Effector memory CD8-positive, alpha-beta T cell (primary cell): ENCODE results near the gene SH3BP4.

Experiments used
- ATAC-seq: fragments of 150-1000 bp; cut with Tn5 transposase; replicated peaks from 2 replicates; pipeline ENCODE4 v1.10.0; 2021; ENCODE audit warnings: mild to moderate bottlenecking, moderate library complexity
- DNase-seq, 3 experiments: peaks; one replicate each; pipeline ENCODE4 v3.0.0; 2021
- H3K27ac Mint-ChIP-seq, 2 donors: one replicate each; pipeline ENCODE4 v1.8.0; 2022; ENCODE audit warnings: mild to moderate bottlenecking in 2 of 2, mixed read lengths in 2 of 2, moderate library complexity in 2 of 2
- H3K27me3 Mint-ChIP-seq, 2 donors: one replicate each; pipeline ENCODE4 v1.8.0; 2022; ENCODE audit warnings: mixed read lengths in 2 of 2
- H3K36me3 Mint-ChIP-seq: one replicate; pipeline ENCODE4 v1.8.0; 2022; ENCODE audit warnings: mild to moderate bottlenecking, moderate library complexity, mixed read lengths; ENCODE audit not compliant: insufficient read depth
- H3K4me1 Mint-ChIP-seq, 2 donors: one replicate each; pipeline ENCODE4 v1.8.0; 2022; ENCODE audit warnings: low read depth in 2 of 2, mixed read lengths in 2 of 2
- H3K4me3 Mint-ChIP-seq, 2 donors: one replicate each; pipeline ENCODE4 v1.8.0; 2022; ENCODE audit warnings: mild to moderate bottlenecking in 2 of 2, mixed read lengths in 2 of 2, moderate library complexity in 2 of 2
- H3K9me3 Mint-ChIP-seq, 2 donors: one replicate each; pipeline ENCODE4 v1.8.0; 2022; ENCODE audit warnings: mixed read lengths in 2 of 2

SH3BP4 gene

GRCh38 chr2:235034265-235035118, 82.7 kb downstream of the SH3BP4 start:
- ATAC-seq, result no peak
- Mint-ChIP-seq H3K9me3 (no peaks in the 10 kb centered on the region), H3K4me1 (no peaks in the 10 kb centered on the region), H3K36me3 (no peaks in the 10 kb centered on the region), H3K4me3 (no peak overlapping the region), H3K27me3 (peaks cover 13 to 48% of the 10 kb centered on the region in 2 donors), H3K27ac (no peak overlapping the region)
- DNase-seq, result no peak

- Mint-ChIP-seq H3K27me3 (peaks cover 13 to 22% of the 10 kb centered on the region in 2 donors), H3K4me1 (no peaks in the 10 kb centered on the region), H3K36me3 (peaks cover 3% of the 10 kb centered on the region), H3K9me3 (no peaks in the 10 kb centered on the region), H3K4me3 (no peak overlapping the region), H3K27ac (no peak overlapping the region)
- ATAC-seq, result no peak
- no peak for DNase-seq
Measured at GRCh38 chr2:235037604-235038166, 85.9 kb downstream of the SH3BP4 start.

- Mint-ChIP-seq H3K27me3 (peaks cover 14 to 22% of the 10 kb centered on the region in 2 donors), H3K4me1 (peaks cover 12 to 15% of the 10 kb centered on the region in 2 donors), H3K36me3 (peaks cover 3% of the 10 kb centered on the region), H3K9me3 (no peaks in the 10 kb centered on the region), H3K4me3 (no peak overlapping the region), H3K27ac (no peak overlapping the region)
- no peak for ATAC-seq
- DNase-seq, result no peak
Measured at GRCh38 chr2:235041221-235041917, 89.6 kb downstream of the SH3BP4 start.

DNA sequence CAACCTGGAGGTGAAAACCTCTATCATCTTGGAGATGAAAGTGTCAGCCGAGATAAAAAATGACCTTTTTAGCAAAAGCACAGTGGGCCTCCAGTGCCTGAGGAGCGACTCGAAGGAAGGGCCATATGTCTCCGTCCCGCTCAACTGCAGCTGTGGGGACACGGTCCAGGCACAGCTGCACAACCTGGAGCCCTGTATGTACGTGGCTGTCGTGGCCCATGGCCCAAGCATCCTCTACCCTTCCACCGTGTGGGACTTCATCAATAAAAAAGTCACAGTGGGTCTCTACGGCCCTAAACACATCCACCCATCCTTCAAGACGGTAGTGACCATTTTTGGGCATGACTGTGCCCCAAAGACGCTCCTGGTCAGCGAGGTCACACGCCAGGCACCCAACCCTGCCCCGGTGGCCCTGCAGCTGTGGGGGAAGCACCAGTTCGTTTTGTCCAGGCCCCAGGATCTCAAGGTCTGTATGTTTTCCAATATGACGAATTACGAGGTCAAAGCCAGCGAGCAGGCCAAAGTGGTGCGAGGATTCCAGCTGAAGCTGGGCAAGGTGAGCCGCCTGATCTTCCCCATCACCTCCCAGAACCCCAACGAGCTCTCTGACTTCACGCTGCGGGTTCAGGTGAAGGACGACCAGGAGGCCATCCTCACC, 90.2 kb downstream of the SH3BP4 start:
- H3K4me1 Mint-ChIP-seq, result peaks cover 12 to 16% of the 10 kb centered on the region in 2 donors
- H3K9me3 Mint-ChIP-seq, result no peaks in the 10 kb centered on the region
- H3K36me3 Mint-ChIP-seq, result peaks cover 3% of the 10 kb centered on the region
- peaks cover 21 to 29% of the 10 kb centered on the region in 2 donors for H3K27me3 Mint-ChIP-seq
- H3K4me3 Mint-ChIP-seq, result no peak overlapping the region
- H3K27ac Mint-ChIP-seq, result no peak overlapping the region
- DNase-seq, result no peak
- no peak for ATAC-seq

DNA sequence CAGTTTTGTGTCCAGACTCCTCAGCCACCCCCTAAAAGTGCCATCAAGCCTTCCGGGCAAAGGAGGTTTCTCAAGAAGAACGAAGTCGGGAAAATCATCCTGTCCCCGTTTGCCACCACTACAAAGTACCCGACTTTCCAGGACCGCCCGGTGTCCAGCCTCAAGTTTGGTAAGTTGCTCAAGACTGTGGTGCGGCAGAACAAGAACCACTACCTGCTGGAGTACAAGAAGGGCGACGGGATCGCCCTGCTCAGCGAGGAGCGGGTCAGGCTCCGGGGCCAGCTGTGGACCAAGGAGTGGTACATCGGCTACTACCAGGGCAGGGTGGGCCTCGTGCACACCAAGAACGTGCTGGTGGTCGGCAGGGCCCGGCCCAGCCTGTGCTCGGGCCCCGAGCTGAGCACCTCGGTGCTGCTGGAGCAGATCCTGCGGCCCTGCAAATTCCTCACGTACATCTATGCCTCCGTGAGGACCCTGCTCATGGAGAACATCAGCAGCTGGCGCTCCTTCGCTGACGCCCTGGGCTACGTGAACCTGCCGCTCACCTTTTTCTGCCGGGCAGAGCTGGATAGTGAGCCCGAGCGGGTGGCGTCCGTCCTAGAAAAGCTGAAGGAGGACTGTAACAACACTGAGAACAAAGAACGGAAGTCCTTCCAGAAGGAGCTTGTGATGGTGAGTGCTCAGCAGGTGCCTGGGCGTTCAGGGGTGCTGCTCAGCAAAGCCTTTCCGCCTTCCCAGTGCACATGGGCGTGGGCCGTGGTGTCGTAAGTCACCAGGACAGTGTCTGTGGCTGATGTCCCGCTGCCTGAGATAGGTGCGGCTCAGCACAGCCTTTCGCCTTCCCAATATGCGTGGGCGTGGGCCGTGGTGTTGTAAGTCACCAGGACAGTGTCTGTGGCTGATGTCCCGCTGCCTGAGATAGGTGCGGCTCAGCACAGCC, 91.0 kb downstream of the SH3BP4 start:
- ATAC-seq, result no peak
- peaks cover 12 to 16% of the 10 kb centered on the region in 2 donors for H3K4me1 Mint-ChIP-seq

DNA sequence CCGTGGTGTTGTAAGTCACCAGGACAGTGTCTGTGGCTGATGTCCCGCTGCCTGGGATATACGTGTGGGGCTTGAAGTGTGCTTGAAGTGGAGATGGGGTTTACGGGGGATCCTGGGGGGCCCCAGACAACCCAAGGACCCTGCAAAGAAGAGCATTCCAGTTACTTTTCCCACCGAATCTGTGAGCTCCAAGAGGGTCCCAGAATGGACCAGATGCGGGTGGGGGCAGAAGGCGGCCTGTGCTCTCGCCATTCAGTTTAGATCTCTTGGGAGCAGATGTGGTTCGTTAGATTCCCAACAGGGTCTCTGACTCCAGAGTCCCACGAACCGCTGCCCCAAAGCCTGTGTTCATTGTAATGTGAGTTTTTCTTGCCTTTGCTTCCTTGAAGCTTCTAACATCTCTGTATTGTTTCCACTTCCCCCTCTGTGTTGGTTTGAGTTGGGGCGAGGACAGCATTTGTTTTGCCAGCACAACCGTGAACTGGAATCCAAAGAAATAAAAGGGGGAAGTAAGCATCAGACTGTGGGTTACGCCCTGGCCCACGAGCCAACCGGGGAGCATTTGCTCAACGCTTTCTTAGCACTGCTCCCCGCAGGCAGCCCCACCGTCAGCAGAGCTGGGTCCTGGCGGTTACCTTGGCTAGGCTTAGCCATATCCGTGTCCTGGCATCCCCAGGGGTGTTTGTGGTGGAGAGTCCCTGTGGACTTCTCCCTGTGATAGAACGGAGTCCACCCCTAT, 92.1 kb downstream of the SH3BP4 start:
- H3K27ac Mint-ChIP-seq, result no peak overlapping the region
- no peaks in the 10 kb centered on the region for H3K9me3 Mint-ChIP-seq
- peaks cover 3% of the 10 kb centered on the region for H3K36me3 Mint-ChIP-seq
- H3K4me1 Mint-ChIP-seq, result peaks cover 12 to 16% of the 10 kb centered on the region in 2 donors
- DNase-seq (no peak), ATAC-seq (peak; percentile 29)
- H3K27me3 Mint-ChIP-seq, result peaks cover 28 to 48% of the 10 kb centered on the region in 2 donors
- no peak overlapping the region for H3K4me3 Mint-ChIP-seq

More for the DNA sequence above, 91.0 kb downstream of the SH3BP4 start:
- Mint-ChIP-seq H3K27me3 (peaks cover 28 to 37% of the 10 kb centered on the region in 2 donors), H3K9me3 (no peaks in the 10 kb centered on the region), H3K36me3 (peaks cover 3% of the 10 kb centered on the region), H3K27ac (no peak overlapping the region), H3K4me3 (no peak overlapping the region)
- DNase-seq, result no peak

- Mint-ChIP-seq H3K27me3 (peaks cover 28 to 50% of the 10 kb centered on the region in 2 donors), H3K9me3 (no peaks in the 10 kb centered on the region), H3K4me3 (peak overlapping the region; percentile 53 to 65), H3K4me1 (peaks cover 12 to 16% of the 10 kb centered on the region in 2 donors), H3K27ac (no peak overlapping the region), H3K36me3 (peaks cover 1% of the 10 kb centered on the region)
- no peak for DNase-seq
- ATAC-seq, result no peak
Measured at GRCh38 chr2:235044501-235045271, 92.9 kb downstream of the SH3BP4 start.

DNA sequence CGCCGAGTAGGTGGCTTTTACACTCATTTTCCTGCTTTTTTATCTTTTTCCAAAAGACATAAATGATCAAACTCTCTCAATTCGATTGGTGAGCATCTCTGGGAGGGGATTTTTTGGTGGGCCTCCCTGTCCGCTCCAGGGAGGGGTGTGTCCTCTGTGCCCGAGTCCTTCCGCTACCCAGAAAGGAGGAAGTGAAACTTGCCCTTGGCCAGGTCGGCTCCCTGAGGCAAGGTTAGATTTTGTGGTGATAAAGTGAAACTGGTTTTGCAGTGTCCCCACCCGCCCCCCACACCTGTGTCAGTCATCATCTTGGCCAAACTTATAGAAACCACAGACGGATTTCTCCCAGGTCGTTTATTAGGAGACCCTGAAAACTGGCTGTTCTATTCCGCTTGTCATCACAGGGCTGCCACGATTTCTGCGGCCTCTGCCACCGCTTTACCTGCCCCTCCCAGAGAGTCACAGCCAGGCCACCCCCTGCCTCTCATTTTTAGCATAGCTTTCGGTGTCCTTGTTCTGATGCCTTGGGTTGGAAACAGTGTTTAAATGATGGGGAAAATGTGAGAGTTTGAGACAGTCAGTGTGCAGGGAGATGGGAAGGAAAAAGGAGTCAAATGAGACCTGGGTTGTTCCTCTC, 93.6 kb downstream of the SH3BP4 start:
- H3K4me1 Mint-ChIP-seq, result peaks cover 12 to 16% of the 10 kb centered on the region in 2 donors
- H3K9me3 Mint-ChIP-seq, result no peaks in the 10 kb centered on the region
- H3K27ac Mint-ChIP-seq, result no peak overlapping the region
- H3K4me3 Mint-ChIP-seq, result peak overlapping the region; percentile 10 to 65
- H3K36me3 Mint-ChIP-seq, result no peaks in the 10 kb centered on the region
- ATAC-seq, result peak; percentile 26
- H3K27me3 Mint-ChIP-seq, result peaks cover 28 to 50% of the 10 kb centered on the region in 2 donors
- no peak for DNase-seq

DNA sequence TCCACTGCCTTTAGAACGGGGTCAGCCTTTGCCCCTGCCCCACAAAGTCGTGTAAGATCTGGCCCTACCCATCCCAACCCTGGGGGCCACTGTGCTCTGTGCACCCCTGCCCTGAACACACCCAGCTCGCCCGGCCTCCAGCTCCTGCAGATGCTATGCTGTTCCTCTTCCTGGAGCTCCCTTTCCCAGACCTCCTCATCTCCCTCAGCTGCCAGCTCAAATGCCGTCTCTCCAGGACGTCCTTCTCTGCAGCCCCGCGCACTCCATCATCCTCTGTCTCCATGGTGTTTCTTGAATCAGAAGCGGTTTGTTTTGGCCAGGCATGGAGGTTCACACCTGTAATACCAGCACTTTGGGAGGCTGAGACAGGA, 94.1 kb downstream of the SH3BP4 start:
- DNase-seq (no peak), ATAC-seq (no peak)
- H3K27me3 Mint-ChIP-seq, result peaks cover 28 to 50% of the 10 kb centered on the region in 2 donors
- peak overlapping the region in 1 of 2 donors; percentile 23 for H3K27ac Mint-ChIP-seq
- peaks cover 12 to 16% of the 10 kb centered on the region in 2 donors for H3K4me1 Mint-ChIP-seq
- H3K9me3 Mint-ChIP-seq, result no peaks in the 10 kb centered on the region
- H3K4me3 Mint-ChIP-seq, result peak overlapping the region; percentile 46 to 65
- no peaks in the 10 kb centered on the region for H3K36me3 Mint-ChIP-seq

DNA sequence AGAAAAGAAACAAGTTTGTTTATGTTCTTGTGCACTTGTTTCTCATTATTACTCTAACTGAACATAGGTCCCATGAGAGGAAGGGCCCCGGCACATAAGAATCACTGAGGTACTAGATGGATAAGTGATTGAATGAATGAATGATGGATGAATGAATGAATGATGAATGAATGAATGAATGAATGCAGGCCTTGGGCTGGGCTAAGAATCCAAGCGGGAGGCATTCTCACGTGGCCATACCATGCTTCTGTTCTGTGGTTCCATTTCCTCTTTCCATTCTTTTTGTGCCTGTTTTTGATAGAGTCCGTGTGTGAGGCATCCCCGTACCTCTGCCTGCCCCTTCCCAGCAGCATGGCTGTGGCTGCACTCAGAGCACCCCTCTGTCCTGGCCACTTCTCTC, 94.8 kb downstream of the SH3BP4 start:
- H3K27ac Mint-ChIP-seq, result no peak overlapping the region
- peaks cover 14 to 17% of the 10 kb centered on the region in 2 donors for H3K4me1 Mint-ChIP-seq
- no peaks in the 10 kb centered on the region for H3K36me3 Mint-ChIP-seq

More for the DNA sequence above, 94.8 kb downstream of the SH3BP4 start:
- peaks cover 28 to 54% of the 10 kb centered on the region in 2 donors for H3K27me3 Mint-ChIP-seq
- DNase-seq (no peak), ATAC-seq (no peak)
- no peaks in the 10 kb centered on the region for H3K9me3 Mint-ChIP-seq
- no peak overlapping the region for H3K4me3 Mint-ChIP-seq
